Adipocyte (in vitro differentiated cells): ENCODE results near the gene GTF2IRD2.
"Not testable (repeated sequence)": the region's sequence is repeated elsewhere in the genome, so short reads cannot be mapped to it uniquely, and the experiment has no call there.

Source experiments
- DNase-seq: peaks from one replicate; pipeline ENCODE4 v3.0.0-alpha.2; 2015; ENCODE audit warnings: low read depth
- H3K27me3 ChIP-seq: replicated peaks from 2 replicates; pipeline ENCODE4 v1.7.0; 2013; ENCODE audit warnings: mild to moderate bottlenecking, low read length, moderate library complexity; ENCODE audit not compliant: control insufficient read depth, insufficient read depth
- H3K36me3 ChIP-seq: 2 replicates; pipeline ENCODE4 v1.7.0; 2013; ENCODE audit warnings: low read length, mild to moderate bottlenecking, moderate library complexity; ENCODE audit not compliant: control insufficient read depth, insufficient read depth, severe bottlenecking
- H3K4me1 ChIP-seq: 2 replicates; pipeline ENCODE4 v1.7.0; 2013; ENCODE audit warnings: mild to moderate bottlenecking, low read length, moderate library complexity; ENCODE audit not compliant: control insufficient read depth, insufficient read depth
- H3K4me3 ChIP-seq: 2 replicates; pipeline ENCODE4 v1.7.0; 2013; ENCODE audit warnings: mild to moderate bottlenecking, low read length, moderate library complexity
- H3K9ac ChIP-seq: 2 replicates; pipeline ENCODE4 v1.7.0; 2013; ENCODE audit warnings: mild to moderate bottlenecking, low read length, moderate library complexity
- H3K9me3 ChIP-seq: 2 replicates; pipeline ENCODE4 v1.7.0; 2013; ENCODE audit warnings: mild to moderate bottlenecking, low read length, moderate library complexity; ENCODE audit not compliant: control insufficient read depth

The GTF2IRD2 gene

GRCh38 chr7:74779053-74779452 lies 72.4 kb downstream of the GTF2IRD2 start:
- not testable (repeated sequence) for H3K9me3 ChIP-seq, H3K4me3 ChIP-seq, H3K9ac ChIP-seq, H3K4me1 ChIP-seq, H3K27me3 ChIP-seq, H3K36me3 ChIP-seq, DNase-seq

- H3K36me3 ChIP-seq, H3K4me1 ChIP-seq, H3K4me3 ChIP-seq, H3K27me3 ChIP-seq, DNase-seq, H3K9ac ChIP-seq, H3K9me3 ChIP-seq: not testable (repeated sequence)
Observed at GRCh38 chr7:74775111-74775510, 76.3 kb downstream of the GTF2IRD2 start.

GRCh38 chr7:74773760-74774750 lies 77.3 kb downstream of the GTF2IRD2 start, which contains the start of gene NCF1:
Gene NCF1 (plus strand): TSS chr7:74774011. CDS start chr7:74774032, 21 bp downstream.
- H3K4me3 ChIP-seq, H3K4me1 ChIP-seq, H3K9me3 ChIP-seq, H3K36me3 ChIP-seq, H3K27me3 ChIP-seq, DNase-seq, H3K9ac ChIP-seq: not testable (repeated sequence)

GRCh38 chr7:74772093-74772492 lies 79.3 kb downstream of the GTF2IRD2 start:
- H3K4me3 ChIP-seq, H3K4me1 ChIP-seq, H3K9me3 ChIP-seq, DNase-seq, H3K9ac ChIP-seq, H3K27me3 ChIP-seq, H3K36me3 ChIP-seq: not testable (repeated sequence)

GRCh38 chr7:74770062-74770461 lies 81.3 kb downstream of the GTF2IRD2 start:
- not testable (repeated sequence) for H3K4me1 ChIP-seq, H3K36me3 ChIP-seq, H3K27me3 ChIP-seq, H3K9ac ChIP-seq, H3K4me3 ChIP-seq, DNase-seq, H3K9me3 ChIP-seq

- H3K9ac ChIP-seq, DNase-seq, H3K9me3 ChIP-seq, H3K27me3 ChIP-seq, H3K4me1 ChIP-seq, H3K36me3 ChIP-seq, H3K4me3 ChIP-seq: not testable (repeated sequence)
Observed at GRCh38 chr7:74766991-74767390, 84.4 kb downstream of the GTF2IRD2 start.

GRCh38 chr7:74766509-74766908 lies 84.9 kb downstream of the GTF2IRD2 start:
- not testable (repeated sequence) for H3K4me3 ChIP-seq, H3K4me1 ChIP-seq, DNase-seq

GRCh38 chr7:74765205-74765918 lies 86.0 kb downstream of the GTF2IRD2 start:
- H3K4me1 ChIP-seq, H3K27me3 ChIP-seq, H3K9ac ChIP-seq, DNase-seq, H3K9me3 ChIP-seq, H3K36me3 ChIP-seq, H3K4me3 ChIP-seq: not testable (repeated sequence)

More at GRCh38 chr7:74766509-74766908, 84.9 kb downstream of the GTF2IRD2 start:
- not testable (repeated sequence) for H3K9me3 ChIP-seq, H3K27me3 ChIP-seq, H3K9ac ChIP-seq, H3K36me3 ChIP-seq

- not testable (repeated sequence) for H3K36me3 ChIP-seq, DNase-seq, H3K9ac ChIP-seq, H3K4me3 ChIP-seq, H3K9me3 ChIP-seq, H3K4me1 ChIP-seq, H3K27me3 ChIP-seq
Observed at GRCh38 chr7:74758982-74759381, 92.4 kb downstream of the GTF2IRD2 start.

- H3K4me3 ChIP-seq, H3K4me1 ChIP-seq, H3K36me3 ChIP-seq, H3K9me3 ChIP-seq, H3K27me3 ChIP-seq, DNase-seq, H3K9ac ChIP-seq: not testable (repeated sequence)
Observed at GRCh38 chr7:74758268-74758667, 93.1 kb downstream of the GTF2IRD2 start.

- not testable (repeated sequence) for H3K9ac ChIP-seq, H3K9me3 ChIP-seq, H3K4me1 ChIP-seq, DNase-seq, H3K4me3 ChIP-seq, H3K36me3 ChIP-seq, H3K27me3 ChIP-seq
Observed at GRCh38 chr7:74756673-74757072, 94.7 kb downstream of the GTF2IRD2 start.
